Fibroblast of skin of back (primary cell): ENCODE measurements around the gene SH2D3A.

Experiments used
- DNase-seq: peaks from one replicate; pipeline ENCODE4 v3.0.0-alpha.2; 2013

SH2D3A gene

DNA sequence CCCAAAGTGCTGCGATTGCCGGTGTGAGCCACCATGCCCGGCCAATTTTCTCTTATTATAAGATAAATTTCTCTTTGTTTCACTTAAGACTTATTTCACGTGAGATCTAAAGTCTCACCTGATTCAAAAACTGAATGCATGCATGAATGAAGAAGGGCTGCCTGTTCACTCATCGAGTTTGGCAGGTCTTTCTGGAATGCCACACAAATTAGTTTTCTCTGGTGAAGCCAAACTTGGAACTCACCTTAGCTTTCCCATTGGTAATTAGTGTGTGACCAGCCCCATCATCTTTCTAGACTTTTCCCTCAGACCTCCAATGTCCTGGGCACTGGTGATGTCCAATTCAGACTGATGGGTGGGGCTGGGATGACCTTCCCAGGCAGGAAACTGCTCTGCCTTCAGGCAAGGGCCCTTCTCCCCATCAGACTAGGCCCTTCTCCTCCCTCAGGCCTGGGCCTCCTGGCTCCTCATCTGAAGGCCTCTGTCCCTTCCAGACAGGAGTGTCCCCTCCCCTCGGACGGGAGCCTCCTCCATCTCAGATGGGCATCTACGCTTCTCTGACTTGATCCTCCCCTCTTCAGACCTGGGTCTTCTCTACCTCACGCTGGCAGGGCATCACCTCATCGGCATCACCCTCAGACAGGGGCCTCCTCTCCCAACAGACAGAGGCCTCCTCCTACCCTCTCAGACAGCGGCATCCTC, 61.2 kb downstream of the SH2D3A start:
- no peak for DNase-seq
